SK-N-SH treated with all-trans-retinoic acid at 6 μM for 48 hours (cell line): ENCODE measurements around the gene LRIG2.

Experiments used
- ATAC-seq: fragments of 200-7000 bp; cut with Tn5 transposase; 3 replicates; pipeline ENCODE4 v1.9.1; 2020; ENCODE audit warnings: mild to moderate bottlenecking, moderate library complexity
- ARNTL ChIP-seq: fragments of 450-650 bp; formaldehyde crosslinking; IDR thresholded peaks from 2 replicates; pipeline ENCODE4 v1.5.0; 2020; ENCODE audit warnings: low read depth, mild to moderate bottlenecking, moderate library complexity, borderline replicate concordance
- BACH2 ChIP-seq: fragments of 250-450 bp; sonication (Bioruptor Pico); IDR thresholded peaks from 2 replicates; pipeline ENCODE4 v1.9.0; 2021; ENCODE audit warnings: mild to moderate bottlenecking, borderline replicate concordance
- CSDC2 ChIP-seq: fragments of 250-450 bp; sonication (Bioruptor Pico); IDR thresholded peaks from 2 replicates; pipeline ENCODE4 v1.5.0; 2020; ENCODE audit warnings: mild to moderate bottlenecking, moderate library complexity
- ESRRG ChIP-seq: fragments of 250-450 bp; sonication (Bioruptor Pico); IDR thresholded peaks from 2 replicates; pipeline ENCODE4 v1.6.1; 2021; ENCODE audit warnings: mild to moderate bottlenecking
- GLIS3 ChIP-seq: fragments of 250-450 bp; sonication (Bioruptor Pico); IDR thresholded peaks from 2 replicates; pipeline ENCODE4 v1.5.0; 2020; ENCODE audit warnings: mild to moderate bottlenecking, moderate library complexity
- ISL1 ChIP-seq: fragments of 250-450 bp; sonication (Bioruptor Pico); IDR thresholded peaks from 2 replicates; pipeline ENCODE4 v2.1.2; 2022; ENCODE audit warnings: mild to moderate bottlenecking, moderate library complexity
- OSR1 ChIP-seq: fragments of 250-450 bp; sonication (Bioruptor Pico); IDR thresholded peaks from 2 replicates; pipeline ENCODE4 v1.8.0; 2022; ENCODE audit warnings: moderate library complexity, mild to moderate bottlenecking, inconsistent platforms
- PPARA ChIP-seq: fragments of 250-450 bp; sonication (Bioruptor Pico); IDR thresholded peaks from 2 replicates; pipeline ENCODE4 v1.5.0; 2020; ENCODE audit warnings: mild to moderate bottlenecking, borderline replicate concordance
- RARB ChIP-seq: fragments of 250-450 bp; sonication (Bioruptor Pico); IDR thresholded peaks from 2 replicates; pipeline ENCODE4 v1.8.0; 2021; ENCODE audit warnings: mild to moderate bottlenecking, moderate library complexity
- SNAI2 ChIP-seq: fragments of 250-450 bp; sonication (Bioruptor Pico); IDR thresholded peaks from 2 replicates; pipeline ENCODE4 v1.5.0; 2020; ENCODE audit warnings: mild to moderate bottlenecking, moderate library complexity
- TCF4 ChIP-seq: fragments of 250-450 bp; sonication (Bioruptor Pico); IDR thresholded peaks from 2 replicates; pipeline ENCODE4 v1.8.0; 2021; ENCODE audit warnings: mild to moderate bottlenecking, moderate library complexity, borderline replicate concordance
- TOX ChIP-seq: fragments of 250-450 bp; sonication (Bioruptor Pico); IDR thresholded peaks from 2 replicates; pipeline ENCODE4 v1.8.0; 2021; ENCODE audit warnings: mild to moderate bottlenecking, moderate library complexity, borderline replicate concordance
- ZC3H10 ChIP-seq: fragments of 250-450 bp; sonication (Bioruptor Pico); IDR thresholded peaks from 2 replicates; pipeline ENCODE4 v1.5.1; 2021; ENCODE audit warnings: mild to moderate bottlenecking, moderate library complexity
- ZFP3 ChIP-seq: fragments of 250-450 bp; sonication (Bioruptor Pico); IDR thresholded peaks from 2 replicates; pipeline ENCODE4 v1.5.0; 2020; ENCODE audit warnings: mild to moderate bottlenecking, moderate library complexity
- ZFP30 ChIP-seq: fragments of 450-650 bp; formaldehyde crosslinking; IDR thresholded peaks from 2 replicates; pipeline ENCODE4 v1.5.0; 2022; ENCODE audit warnings: mild to moderate bottlenecking, moderate library complexity
- ZNF565 ChIP-seq: fragments of 450-650 bp; formaldehyde crosslinking; conservative IDR thresholded peaks from 2 replicates; pipeline ENCODE4 v1.5.0; 2020; ENCODE audit warnings: low read depth, mild to moderate bottlenecking, moderate library complexity
- ZNF8 ChIP-seq: fragments of 450-650 bp; formaldehyde crosslinking; IDR thresholded peaks from 2 replicates; pipeline ENCODE4 v1.5.0; 2020; ENCODE audit warnings: mild to moderate bottlenecking, moderate library complexity
- TF ChIP-seq, protein P1 (sequence below): fragments of 250-450 bp; sonication (Bioruptor Pico); IDR thresholded peaks from 2 replicates; pipeline ENCODE4 v1.5.1; 2021; ENCODE audit warnings: mild to moderate bottlenecking, moderate library complexity
- TF ChIP-seq, protein P2 (sequence below): fragments of 250-450 bp; sonication (Bioruptor Pico); IDR thresholded peaks from 2 replicates; pipeline ENCODE4 v1.8.0; 2021; ENCODE audit warnings: low read depth, mild to moderate bottlenecking, moderate library complexity, borderline replicate concordance
- TF ChIP-seq, protein P3 (sequence below): fragments of 250-450 bp; sonication (Bioruptor Pico); IDR thresholded peaks from 2 replicates; pipeline ENCODE4 v1.5.0; 2020; ENCODE audit warnings: mild to moderate bottlenecking, moderate library complexity
- TF ChIP-seq, protein P4 (sequence below): fragments of 250-450 bp; sonication (Bioruptor Pico); IDR thresholded peaks from 2 replicates; pipeline ENCODE4 v1.5.1; 2020; ENCODE audit warnings: low read depth, mild to moderate bottlenecking, moderate library complexity
- TF ChIP-seq, protein P5 (sequence below): fragments of 250-450 bp; sonication (Bioruptor Pico); IDR thresholded peaks from 2 replicates; pipeline ENCODE4 v1.8.0; 2020; ENCODE audit warnings: mild to moderate bottlenecking, moderate library complexity, borderline replicate concordance

Gene LRIG2

DNA sequence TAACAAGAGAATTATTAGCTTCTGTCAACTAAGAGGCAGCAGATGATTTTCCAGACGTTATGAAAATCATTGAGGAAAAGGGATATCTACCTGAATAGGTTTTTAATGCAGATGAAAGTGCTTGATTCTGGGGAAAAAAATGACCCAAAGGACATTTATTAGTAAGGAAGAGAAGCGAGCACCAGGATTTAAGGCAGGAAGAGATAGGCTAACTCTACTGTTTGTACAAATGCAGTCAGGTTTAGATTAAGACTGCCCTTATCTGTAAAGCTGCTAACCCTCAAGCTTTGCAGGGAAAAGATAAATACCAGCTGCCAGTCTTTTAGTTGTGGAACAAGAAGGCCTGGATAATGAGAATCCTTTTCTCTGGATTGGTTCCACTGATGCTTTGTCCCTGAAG, 33.0 kb upstream of the LRIG2 start (continued):
- TF ChIP-seq, protein P1, sequence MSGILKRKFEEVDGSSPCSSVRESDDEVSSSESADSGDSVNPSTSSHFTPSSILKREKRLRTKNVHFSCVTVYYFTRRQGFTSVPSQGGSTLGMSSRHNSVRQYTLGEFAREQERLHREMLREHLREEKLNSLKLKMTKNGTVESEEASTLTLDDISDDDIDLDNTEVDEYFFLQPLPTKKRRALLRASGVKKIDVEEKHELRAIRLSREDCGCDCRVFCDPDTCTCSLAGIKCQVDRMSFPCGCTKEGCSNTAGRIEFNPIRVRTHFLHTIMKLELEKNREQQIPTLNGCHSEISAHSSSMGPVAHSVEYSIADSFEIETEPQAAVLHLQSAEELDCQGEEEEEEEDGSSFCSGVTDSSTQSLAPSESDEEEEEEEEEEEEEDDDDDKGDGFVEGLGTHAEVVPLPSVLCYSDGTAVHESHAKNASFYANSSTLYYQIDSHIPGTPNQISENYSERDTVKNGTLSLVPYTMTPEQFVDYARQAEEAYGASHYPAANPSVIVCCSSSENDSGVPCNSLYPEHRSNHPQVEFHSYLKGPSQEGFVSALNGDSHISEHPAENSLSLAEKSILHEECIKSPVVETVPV, result no peak
- TF ChIP-seq ZFP30, result no peak
- TF ChIP-seq, protein P2, sequence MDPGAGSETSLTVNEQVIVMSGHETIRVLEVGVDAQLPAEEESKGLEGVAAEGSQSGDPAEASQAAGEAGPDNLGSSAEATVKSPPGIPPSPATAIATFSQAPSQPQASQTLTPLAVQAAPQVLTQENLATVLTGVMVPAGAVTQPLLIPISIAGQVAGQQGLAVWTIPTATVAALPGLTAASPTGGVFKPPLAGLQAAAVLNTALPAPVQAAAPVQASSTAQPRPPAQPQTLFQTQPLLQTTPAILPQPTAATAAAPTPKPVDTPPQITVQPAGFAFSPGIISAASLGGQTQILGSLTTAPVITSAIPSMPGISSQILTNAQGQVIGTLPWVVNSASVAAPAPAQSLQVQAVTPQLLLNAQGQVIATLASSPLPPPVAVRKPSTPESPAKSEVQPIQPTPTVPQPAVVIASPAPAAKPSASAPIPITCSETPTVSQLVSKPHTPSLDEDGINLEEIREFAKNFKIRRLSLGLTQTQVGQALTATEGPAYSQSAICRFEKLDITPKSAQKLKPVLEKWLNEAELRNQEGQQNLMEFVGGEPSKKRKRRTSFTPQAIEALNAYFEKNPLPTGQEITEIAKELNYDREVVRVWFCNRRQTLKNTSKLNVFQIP, result no peak
- TF ChIP-seq ARNTL, result no peak

DNA sequence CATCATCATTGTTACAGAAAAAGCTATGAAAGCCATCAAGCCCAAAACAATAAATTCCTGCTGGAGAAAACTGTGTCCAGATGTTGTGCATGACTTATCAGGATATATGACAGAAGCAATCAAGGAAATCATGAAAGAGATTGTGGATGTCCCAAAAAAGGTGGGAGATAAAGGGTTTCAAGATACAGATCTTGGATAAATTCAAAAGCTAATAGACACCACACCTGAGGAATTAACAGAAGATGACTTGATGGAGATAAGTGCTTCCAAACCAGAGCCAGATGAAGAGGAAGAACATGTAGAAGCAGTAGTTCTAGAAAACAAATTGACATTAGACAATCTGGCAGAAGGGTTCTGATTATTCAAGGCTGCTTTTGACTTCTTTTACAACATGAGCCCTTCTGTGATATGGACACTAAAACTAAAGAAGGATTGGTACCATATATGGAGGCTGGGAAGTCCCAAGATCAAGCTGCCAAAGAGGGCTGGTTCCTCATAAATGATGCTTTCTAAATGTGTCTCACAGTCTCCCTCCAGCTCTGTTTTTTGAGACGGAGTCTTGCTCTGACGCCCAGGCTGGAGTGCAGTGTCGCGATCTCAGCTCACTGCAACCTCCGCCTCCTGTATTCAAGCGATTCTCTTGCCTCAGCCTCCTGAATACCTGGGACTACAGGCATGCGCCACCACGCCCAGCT, 32.1 kb upstream of the LRIG2 start:
- TF ChIP-seq ZNF565 (CRISPR knock-in tag) (no peak), TCF4 (CRISPR knock-in tag) (0 out of 2 replicates have a peak, but pooled peaks have one; percentile 30), ARNTL (no peak), RARB (CRISPR knock-in tag) (no peak), BACH2 (no peak), ZFP30 (no peak)
- ATAC-seq, result no peak

GRCh38 chr1:113041569-113042284, 31.3 kb upstream of the LRIG2 start:
- ATAC-seq, result no peak; the same call in none of the 3 replicates
- TF ChIP-seq, protein P3, sequence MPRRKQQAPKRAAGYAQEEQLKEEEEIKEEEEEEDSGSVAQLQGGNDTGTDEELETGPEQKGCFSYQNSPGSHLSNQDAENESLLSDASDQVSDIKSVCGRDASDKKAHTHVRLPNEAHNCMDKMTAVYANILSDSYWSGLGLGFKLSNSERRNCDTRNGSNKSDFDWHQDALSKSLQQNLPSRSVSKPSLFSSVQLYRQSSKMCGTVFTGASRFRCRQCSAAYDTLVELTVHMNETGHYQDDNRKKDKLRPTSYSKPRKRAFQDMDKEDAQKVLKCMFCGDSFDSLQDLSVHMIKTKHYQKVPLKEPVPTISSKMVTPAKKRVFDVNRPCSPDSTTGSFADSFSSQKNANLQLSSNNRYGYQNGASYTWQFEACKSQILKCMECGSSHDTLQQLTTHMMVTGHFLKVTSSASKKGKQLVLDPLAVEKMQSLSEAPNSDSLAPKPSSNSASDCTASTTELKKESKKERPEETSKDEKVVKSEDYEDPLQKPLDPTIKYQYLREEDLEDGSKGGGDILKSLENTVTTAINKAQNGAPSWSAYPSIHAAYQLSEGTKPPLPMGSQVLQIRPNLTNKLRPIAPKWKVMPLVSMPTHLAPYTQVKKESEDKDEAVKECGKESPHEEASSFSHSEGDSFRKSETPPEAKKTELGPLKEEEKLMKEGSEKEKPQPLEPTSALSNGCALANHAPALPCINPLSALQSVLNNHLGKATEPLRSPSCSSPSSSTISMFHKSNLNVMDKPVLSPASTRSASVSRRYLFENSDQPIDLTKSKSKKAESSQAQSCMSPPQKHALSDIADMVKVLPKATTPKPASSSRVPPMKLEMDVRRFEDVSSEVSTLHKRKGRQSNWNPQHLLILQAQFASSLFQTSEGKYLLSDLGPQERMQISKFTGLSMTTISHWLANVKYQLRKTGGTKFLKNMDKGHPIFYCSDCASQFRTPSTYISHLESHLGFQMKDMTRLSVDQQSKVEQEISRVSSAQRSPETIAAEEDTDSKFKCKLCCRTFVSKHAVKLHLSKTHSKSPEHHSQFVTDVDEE (CRISPR knock-in tag), result no peak
- TF ChIP-seq, protein P1, result no peak
- TF ChIP-seq CSDC2 (CRISPR knock-in tag) (no peak), PPARA (CRISPR knock-in tag) (no peak), TOX (CRISPR knock-in tag) (no peak), ESRRG (CRISPR knock-in tag) (no peak), RARB (CRISPR knock-in tag) (no peak), GLIS3 (no peak), OSR1 (CRISPR knock-in tag) (no peak), ISL1 (no peak), BACH2 (no peak), ZFP3 (CRISPR knock-in tag) (no peak), ZFP30 (no peak), ZNF8 (no peak), ZC3H10 (CRISPR knock-in tag) (no peak), SNAI2 (CRISPR knock-in tag) (no peak), ZNF565 (CRISPR knock-in tag) (no peak), TCF4 (CRISPR knock-in tag) (no peak)
- TF ChIP-seq, protein P4, sequence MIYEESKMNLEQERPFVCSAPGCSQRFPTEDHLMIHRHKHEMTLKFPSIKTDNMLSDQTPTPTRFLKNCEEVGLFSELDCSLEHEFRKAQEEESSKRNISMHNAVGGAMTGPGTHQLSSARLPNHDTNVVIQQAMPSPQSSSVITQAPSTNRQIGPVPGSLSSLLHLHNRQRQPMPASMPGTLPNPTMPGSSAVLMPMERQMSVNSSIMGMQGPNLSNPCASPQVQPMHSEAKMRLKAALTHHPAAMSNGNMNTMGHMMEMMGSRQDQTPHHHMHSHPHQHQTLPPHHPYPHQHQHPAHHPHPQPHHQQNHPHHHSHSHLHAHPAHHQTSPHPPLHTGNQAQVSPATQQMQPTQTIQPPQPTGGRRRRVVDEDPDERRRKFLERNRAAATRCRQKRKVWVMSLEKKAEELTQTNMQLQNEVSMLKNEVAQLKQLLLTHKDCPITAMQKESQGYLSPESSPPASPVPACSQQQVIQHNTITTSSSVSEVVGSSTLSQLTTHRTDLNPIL, result no peak
- TF ChIP-seq, protein P5, sequence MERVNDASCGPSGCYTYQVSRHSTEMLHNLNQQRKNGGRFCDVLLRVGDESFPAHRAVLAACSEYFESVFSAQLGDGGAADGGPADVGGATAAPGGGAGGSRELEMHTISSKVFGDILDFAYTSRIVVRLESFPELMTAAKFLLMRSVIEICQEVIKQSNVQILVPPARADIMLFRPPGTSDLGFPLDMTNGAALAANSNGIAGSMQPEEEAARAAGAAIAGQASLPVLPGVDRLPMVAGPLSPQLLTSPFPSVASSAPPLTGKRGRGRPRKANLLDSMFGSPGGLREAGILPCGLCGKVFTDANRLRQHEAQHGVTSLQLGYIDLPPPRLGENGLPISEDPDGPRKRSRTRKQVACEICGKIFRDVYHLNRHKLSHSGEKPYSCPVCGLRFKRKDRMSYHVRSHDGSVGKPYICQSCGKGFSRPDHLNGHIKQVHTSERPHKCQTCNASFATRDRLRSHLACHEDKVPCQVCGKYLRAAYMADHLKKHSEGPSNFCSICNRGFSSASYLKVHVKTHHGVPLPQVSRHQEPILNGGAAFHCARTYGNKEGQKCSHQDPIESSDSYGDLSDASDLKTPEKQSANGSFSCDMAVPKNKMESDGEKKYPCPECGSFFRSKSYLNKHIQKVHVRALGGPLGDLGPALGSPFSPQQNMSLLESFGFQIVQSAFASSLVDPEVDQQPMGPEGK, result no peak
- TF ChIP-seq, all 23 proteins: peak for 0
